Nephron progenitor cell (in vitro differentiated cells): ENCODE data around the gene GNPNAT1.

ENCODE experiments used
- DNase-seq: peaks from one replicate; pipeline ENCODE4 v3.0.0; 2021
- H3K27ac Mint-ChIP-seq: 2 replicates; pipeline ENCODE4 v1.8.0; 2021; ENCODE audit warnings: mild to moderate bottlenecking, moderate library complexity, mixed read lengths
- H3K27me3 Mint-ChIP-seq: 2 replicates; pipeline ENCODE4 v1.8.0; 2021; ENCODE audit warnings: mild to moderate bottlenecking, low read depth, mixed read lengths; ENCODE audit not compliant: poor library complexity
- H3K36me3 Mint-ChIP-seq: 2 replicates; pipeline ENCODE4 v1.8.0; 2021; ENCODE audit warnings: low read depth, mixed read lengths
- H3K4me1 Mint-ChIP-seq: 2 replicates; pipeline ENCODE4 v1.8.0; 2021; ENCODE audit warnings: mixed read lengths
- H3K4me3 Mint-ChIP-seq: 2 replicates; pipeline ENCODE4 v1.8.0; 2021; ENCODE audit warnings: mild to moderate bottlenecking, moderate library complexity, mixed read lengths
- H3K9me3 Mint-ChIP-seq: 2 replicates; pipeline ENCODE4 v1.8.0; 2021; ENCODE audit warnings: mild to moderate bottlenecking, moderate library complexity, mixed read lengths
- TF ChIP-seq, protein P1 (sequence below): fragments of 200-600 bp; sonication (generic); IDR thresholded peaks from 2 replicates; pipeline ENCODE4 v1.5.0; 2021; ENCODE audit warnings: antibody characterized with exemption

GNPNAT1 gene

DNA sequence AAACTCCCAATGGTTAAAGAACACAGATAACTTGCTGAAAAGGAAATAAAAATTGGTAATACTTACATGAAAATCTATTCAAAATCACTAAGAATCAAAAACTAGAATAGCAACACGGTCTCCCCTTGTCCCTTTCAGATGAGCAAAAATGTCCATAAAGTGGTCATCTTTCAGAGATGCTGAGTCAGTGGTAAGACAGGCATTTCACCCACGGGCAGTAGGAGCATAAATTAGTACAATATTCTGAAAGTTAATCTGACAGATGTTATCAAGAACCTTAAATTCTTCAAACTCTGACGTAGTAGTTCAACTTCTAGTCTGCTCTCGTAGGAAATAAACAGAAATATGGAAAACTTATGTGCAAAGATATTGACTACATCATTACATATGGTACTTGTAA is 33.1 kb upstream of the GNPNAT1 start:
- DNase-seq = no peak
- Mint-ChIP-seq H3K27ac (no peak overlapping the region), H3K4me1 (peaks cover 8% of the 10 kb centered on the region), H3K27me3 (no peaks in the 10 kb centered on the region), H3K36me3 (no peaks in the 10 kb centered on the region), H3K4me3 (no peak overlapping the region), H3K9me3 (no peaks in the 10 kb centered on the region)
- TF ChIP-seq, protein P1, sequence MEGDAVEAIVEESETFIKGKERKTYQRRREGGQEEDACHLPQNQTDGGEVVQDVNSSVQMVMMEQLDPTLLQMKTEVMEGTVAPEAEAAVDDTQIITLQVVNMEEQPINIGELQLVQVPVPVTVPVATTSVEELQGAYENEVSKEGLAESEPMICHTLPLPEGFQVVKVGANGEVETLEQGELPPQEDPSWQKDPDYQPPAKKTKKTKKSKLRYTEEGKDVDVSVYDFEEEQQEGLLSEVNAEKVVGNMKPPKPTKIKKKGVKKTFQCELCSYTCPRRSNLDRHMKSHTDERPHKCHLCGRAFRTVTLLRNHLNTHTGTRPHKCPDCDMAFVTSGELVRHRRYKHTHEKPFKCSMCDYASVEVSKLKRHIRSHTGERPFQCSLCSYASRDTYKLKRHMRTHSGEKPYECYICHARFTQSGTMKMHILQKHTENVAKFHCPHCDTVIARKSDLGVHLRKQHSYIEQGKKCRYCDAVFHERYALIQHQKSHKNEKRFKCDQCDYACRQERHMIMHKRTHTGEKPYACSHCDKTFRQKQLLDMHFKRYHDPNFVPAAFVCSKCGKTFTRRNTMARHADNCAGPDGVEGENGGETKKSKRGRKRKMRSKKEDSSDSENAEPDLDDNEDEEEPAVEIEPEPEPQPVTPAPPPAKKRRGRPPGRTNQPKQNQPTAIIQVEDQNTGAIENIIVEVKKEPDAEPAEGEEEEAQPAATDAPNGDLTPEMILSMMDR = no peak

DNA sequence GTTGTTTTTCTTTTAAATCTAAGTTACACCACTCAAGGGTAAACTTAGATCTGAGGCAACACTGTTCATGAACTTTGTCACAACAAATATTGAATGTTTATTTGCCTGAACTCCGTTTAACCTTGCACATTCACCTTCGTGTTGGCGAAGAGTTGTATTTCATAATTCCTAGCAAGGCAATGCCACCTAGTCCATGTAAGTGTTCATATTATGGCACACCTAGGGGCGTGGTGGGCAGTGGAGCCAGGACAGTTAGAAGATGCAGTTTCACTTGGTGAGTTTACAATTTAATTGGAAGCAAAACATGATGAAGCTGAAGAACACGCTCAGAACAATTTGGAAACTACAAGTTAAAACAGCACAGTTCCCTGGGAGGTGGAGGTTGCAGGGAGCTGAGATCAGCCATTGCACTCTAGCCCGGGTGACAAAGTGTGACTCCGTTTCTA is 30.4 kb upstream of the GNPNAT1 start:
- no peaks in the 10 kb centered on the region for H3K36me3 Mint-ChIP-seq
- no peak overlapping the region for H3K27ac Mint-ChIP-seq
- TF ChIP-seq, protein P1 = no peak
- DNase-seq = no peak
- no peaks in the 10 kb centered on the region for H3K27me3 Mint-ChIP-seq
- no peaks in the 10 kb centered on the region for H3K4me1 Mint-ChIP-seq
- H3K9me3 Mint-ChIP-seq = no peaks in the 10 kb centered on the region
- H3K4me3 Mint-ChIP-seq = no peak overlapping the region

DNA sequence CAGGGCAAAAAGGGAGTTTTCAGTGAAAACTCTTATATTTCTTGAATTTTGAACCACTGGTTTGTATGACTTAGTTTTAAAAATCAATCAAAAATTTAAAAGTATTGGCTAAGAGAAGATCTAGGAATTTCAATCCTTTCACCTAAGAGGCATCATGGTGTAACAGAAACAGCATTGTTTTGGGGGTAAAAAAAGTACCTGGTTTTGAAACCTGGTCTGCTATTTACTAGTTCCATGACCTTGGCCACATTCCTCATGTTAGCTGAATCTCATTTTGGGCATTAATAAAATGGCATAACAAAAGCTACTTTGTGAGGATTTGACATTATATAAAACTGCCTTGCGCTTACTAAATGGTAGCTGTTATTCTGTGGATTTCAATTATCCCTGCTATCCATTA is 16.7 kb upstream of the GNPNAT1 start:
- H3K4me3 Mint-ChIP-seq = no peak overlapping the region
- TF ChIP-seq, protein P1 = no peak
- H3K27ac Mint-ChIP-seq = no peak overlapping the region
- no peaks in the 10 kb centered on the region for H3K36me3 Mint-ChIP-seq
- no peaks in the 10 kb centered on the region for H3K4me1 Mint-ChIP-seq
- H3K9me3 Mint-ChIP-seq = no peaks in the 10 kb centered on the region
- no peaks in the 10 kb centered on the region for H3K27me3 Mint-ChIP-seq
- DNase-seq = no peak

DNA sequence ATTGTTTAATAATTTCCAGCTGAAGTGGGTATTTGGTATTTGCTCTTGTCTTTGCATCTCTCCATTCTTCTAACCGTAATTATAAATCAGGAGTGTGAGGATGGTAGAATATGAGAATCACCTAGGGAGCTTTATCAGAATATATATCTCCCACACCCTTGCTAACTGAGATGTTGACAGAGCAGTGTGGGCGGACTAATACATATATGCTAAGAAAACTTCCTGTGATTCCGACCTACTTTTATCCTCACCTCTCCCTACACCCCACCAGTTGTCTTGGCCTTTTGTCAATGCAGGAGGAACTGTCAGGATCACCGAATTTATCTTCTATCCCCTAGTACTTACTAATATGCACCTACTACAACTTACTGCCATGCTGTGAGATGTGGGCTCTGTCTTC is 14.7 kb upstream of the GNPNAT1 start:
- TF ChIP-seq, protein P1 = no peak
- peaks cover 5% of the 10 kb centered on the region for H3K4me1 Mint-ChIP-seq
- no peak overlapping the region for H3K27ac Mint-ChIP-seq
- no peaks in the 10 kb centered on the region for H3K36me3 Mint-ChIP-seq
- H3K9me3 Mint-ChIP-seq = no peaks in the 10 kb centered on the region
- no peak for DNase-seq
- H3K27me3 Mint-ChIP-seq = peaks cover 3% of the 10 kb centered on the region
- H3K4me3 Mint-ChIP-seq = no peak overlapping the region

DNA sequence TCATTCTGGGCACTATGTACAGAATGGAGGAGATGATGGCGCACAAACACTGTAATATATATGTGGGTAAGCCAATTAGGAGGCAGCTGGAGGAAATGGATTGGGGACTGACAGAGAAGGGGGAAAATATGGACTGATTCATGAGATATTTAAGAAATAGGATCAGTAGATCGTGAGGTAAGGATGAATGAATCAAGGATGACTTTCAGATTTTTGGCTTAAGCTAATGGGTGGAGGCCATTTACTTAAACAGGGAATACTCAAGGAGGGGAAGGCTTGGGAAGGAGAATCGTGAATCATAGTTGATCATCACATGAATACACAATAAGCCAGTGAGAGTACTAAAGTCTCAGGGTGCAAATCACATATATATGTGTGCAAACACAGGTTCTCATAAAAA is 11.2 kb upstream of the GNPNAT1 start:
- Mint-ChIP-seq H3K4me1 (peaks cover 5% of the 10 kb centered on the region), H3K9me3 (peaks cover 8% of the 10 kb centered on the region), H3K27me3 (peaks cover 8% of the 10 kb centered on the region), H3K27ac (no peak overlapping the region), H3K36me3 (no peaks in the 10 kb centered on the region), H3K4me3 (no peak overlapping the region)
- DNase-seq = no peak
- TF ChIP-seq, protein P1 = no peak

DNA sequence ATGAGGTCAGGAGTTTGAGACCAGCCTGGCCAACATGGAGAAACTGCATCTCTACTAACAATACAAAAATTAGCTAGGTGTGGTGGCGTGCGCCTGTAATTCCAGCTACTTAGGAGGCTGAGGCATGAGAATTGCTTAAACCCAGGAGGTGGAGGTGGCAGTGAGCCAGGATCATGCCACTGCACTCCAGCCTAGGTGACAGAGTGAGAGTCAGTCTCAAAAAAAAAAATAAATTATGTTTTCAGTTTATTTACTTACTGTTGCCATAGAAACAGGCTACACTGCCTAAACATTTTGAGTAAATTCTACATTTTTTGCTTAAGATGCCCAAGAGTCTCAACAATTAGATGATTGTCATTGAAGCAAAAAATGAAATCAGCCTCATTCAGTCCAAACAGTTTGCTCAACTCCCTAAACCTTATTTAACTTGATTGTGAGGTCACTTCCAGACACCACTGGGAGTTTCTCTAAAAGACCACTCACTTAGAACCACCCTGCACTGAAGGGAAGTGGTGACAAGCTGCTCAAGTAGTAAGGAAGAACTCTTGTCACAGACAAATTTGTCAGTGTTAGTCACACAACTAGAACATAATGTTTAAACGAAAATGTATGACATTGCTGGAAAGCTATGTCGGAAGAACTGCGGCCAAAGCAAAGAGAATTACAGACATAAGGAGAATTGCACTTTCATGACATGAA is 9.8 kb upstream of the GNPNAT1 start:
- H3K27me3 Mint-ChIP-seq = peaks cover 8% of the 10 kb centered on the region
- H3K4me1 Mint-ChIP-seq = peaks cover 5% of the 10 kb centered on the region
- peak overlapping the region; percentile 1 for H3K27ac Mint-ChIP-seq
- no peak for DNase-seq
- H3K36me3 Mint-ChIP-seq = no peaks in the 10 kb centered on the region
- H3K9me3 Mint-ChIP-seq = peaks cover 15% of the 10 kb centered on the region
- TF ChIP-seq, protein P1 = no peak
- no peak overlapping the region for H3K4me3 Mint-ChIP-seq
